Gastroesophageal sphincter (tissue), 3 donors: ENCODE data around the gene TRMT2A.

Experiments
- EP300 ChIP-seq: sonication (generic); formaldehyde crosslinking; IDR thresholded peaks from one replicate; pipeline ENCODE4 v1.6.1; 2017; ENCODE audit warnings: antibody characterized with exemption, mild to moderate bottlenecking
- POLR2A ChIP-seq, 2 donors: fragments of 450-650 bp; IDR thresholded peaks; one replicate each; pipeline ENCODE4 v1.6.1; 2017; ENCODE audit warnings: antibody characterized with exemption in 2 of 2, mild to moderate bottlenecking in 2 of 2, moderate library complexity in 1 of 2
- POLR2AphosphoS5 ChIP-seq: sonication (generic); formaldehyde crosslinking; IDR thresholded peaks from one replicate; pipeline ENCODE4 v1.6.1; 2017; ENCODE audit warnings: antibody characterized with exemption
- TF ChIP-seq, protein P1 (sequence below), 4 experiments: fragments of 200-600 bp in 2 of 4; fragments of 450-650 bp in 2 of 4; sonication (generic) in 1 of 4; IDR thresholded peaks; one replicate each; pipeline ENCODE4 v1.5.1; 2017 to 2019; ENCODE audit warnings: antibody characterized with exemption in 4 of 4, mild to moderate bottlenecking in 2 of 4, moderate library complexity in 2 of 4

DNA sequence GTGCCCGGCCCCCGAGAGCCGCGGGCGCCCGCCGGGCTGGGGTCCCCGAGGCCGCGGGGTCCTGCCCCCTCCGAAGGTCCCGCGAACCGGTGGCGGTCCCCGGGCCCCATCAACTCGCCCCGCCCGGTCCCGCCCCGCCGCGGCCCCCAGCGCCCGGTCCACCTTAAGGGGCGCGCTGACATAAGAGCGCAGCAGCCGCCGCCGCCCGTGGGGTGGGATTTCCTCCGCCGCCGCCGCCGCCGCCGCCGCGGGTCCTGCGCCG is 14.5 kb upstream of the TRMT2A start, which contains the start of gene ZDHHC8:
- TF ChIP-seq POLR2A (IDR thresholded peaks at IDR 0.05) (no peak), POLR2AphosphoS5 (no peak), EP300 (no peak)
- TF ChIP-seq, protein P1, sequence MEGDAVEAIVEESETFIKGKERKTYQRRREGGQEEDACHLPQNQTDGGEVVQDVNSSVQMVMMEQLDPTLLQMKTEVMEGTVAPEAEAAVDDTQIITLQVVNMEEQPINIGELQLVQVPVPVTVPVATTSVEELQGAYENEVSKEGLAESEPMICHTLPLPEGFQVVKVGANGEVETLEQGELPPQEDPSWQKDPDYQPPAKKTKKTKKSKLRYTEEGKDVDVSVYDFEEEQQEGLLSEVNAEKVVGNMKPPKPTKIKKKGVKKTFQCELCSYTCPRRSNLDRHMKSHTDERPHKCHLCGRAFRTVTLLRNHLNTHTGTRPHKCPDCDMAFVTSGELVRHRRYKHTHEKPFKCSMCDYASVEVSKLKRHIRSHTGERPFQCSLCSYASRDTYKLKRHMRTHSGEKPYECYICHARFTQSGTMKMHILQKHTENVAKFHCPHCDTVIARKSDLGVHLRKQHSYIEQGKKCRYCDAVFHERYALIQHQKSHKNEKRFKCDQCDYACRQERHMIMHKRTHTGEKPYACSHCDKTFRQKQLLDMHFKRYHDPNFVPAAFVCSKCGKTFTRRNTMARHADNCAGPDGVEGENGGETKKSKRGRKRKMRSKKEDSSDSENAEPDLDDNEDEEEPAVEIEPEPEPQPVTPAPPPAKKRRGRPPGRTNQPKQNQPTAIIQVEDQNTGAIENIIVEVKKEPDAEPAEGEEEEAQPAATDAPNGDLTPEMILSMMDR (IDR thresholded peaks at IDR 0.05) = no peak
